Measurements from ENCODE around the gene SHC2. TPM values are rescaled to one million over a fixed set of nuclear protein-coding genes. Genes with fewer than 3 reads are reported as not detected.
"Not testable (repeated sequence)": the region's sequence is repeated elsewhere in the genome, so short reads cannot be mapped to it uniquely, and the experiment has no call there.

SHC2 gene
- total and polyA plus RNA-seq, 8 donors: 16.0 to 34.5 (median 20.2) TPM

- TF ChIP-seq, protein P1, sequence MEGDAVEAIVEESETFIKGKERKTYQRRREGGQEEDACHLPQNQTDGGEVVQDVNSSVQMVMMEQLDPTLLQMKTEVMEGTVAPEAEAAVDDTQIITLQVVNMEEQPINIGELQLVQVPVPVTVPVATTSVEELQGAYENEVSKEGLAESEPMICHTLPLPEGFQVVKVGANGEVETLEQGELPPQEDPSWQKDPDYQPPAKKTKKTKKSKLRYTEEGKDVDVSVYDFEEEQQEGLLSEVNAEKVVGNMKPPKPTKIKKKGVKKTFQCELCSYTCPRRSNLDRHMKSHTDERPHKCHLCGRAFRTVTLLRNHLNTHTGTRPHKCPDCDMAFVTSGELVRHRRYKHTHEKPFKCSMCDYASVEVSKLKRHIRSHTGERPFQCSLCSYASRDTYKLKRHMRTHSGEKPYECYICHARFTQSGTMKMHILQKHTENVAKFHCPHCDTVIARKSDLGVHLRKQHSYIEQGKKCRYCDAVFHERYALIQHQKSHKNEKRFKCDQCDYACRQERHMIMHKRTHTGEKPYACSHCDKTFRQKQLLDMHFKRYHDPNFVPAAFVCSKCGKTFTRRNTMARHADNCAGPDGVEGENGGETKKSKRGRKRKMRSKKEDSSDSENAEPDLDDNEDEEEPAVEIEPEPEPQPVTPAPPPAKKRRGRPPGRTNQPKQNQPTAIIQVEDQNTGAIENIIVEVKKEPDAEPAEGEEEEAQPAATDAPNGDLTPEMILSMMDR (IDR thresholded peaks at IDR 0.05): no peak
- H3K9me3 ChIP-seq: no peaks in the 10 kb centered on the region
- H3K4me3 ChIP-seq: no peak overlapping the region
- H3K4me1 ChIP-seq: peaks cover 0 to 15% of the 10 kb centered on the region in 2 donors
- H3K36me3 ChIP-seq: no peaks in the 10 kb centered on the region
- intact Hi-C loops (cut with DNase I): no loop called here
- H3K27me3 ChIP-seq: peaks cover 0 to 19% of the 10 kb centered on the region in 2 donors
- no peak overlapping the region for H3K27ac ChIP-seq
- DNase-seq (no peak), ATAC-seq (no peak)
These were observed 4.2 kb downstream of the SHC2 start for GRCh38 chr19:456547-457110.

DNA sequence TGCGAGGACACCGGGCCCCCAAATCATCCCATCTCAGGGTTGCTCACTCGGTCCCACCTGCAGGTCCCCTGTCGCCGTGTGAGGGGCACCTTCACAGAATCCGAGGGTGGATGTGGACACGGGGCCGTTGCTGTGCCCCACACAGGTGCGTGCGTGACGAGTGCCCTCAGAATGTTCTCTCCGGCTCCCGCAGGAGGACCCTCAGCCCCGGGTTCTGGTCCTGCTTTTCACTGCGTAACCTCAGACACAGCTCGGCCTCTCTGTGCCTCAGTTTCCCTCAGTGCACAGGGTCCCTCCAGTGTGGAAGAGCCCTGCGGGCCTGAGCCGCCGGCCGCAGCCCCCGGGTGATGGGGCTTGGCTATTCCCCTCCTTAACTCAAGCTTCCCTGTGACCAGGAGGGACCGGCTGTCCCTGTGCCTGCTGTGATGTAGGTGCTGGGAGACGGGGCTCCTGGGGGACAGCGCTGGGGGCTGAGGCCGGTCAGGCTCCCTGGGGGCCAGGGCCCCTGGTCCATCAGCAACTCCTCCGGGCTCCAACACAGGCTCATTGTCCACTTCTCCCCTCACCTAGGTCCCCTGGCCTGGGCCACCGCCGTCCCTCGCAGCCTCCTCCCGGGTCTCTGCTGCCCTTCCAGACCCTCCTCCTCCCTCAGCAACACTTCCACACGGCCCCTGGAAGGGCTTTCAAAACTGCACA lies 4.8 kb downstream of the SHC2 start:
- no peak for ATAC-seq
- TF ChIP-seq, protein P1 (IDR thresholded peaks at IDR 0.05): no peak

DNA sequence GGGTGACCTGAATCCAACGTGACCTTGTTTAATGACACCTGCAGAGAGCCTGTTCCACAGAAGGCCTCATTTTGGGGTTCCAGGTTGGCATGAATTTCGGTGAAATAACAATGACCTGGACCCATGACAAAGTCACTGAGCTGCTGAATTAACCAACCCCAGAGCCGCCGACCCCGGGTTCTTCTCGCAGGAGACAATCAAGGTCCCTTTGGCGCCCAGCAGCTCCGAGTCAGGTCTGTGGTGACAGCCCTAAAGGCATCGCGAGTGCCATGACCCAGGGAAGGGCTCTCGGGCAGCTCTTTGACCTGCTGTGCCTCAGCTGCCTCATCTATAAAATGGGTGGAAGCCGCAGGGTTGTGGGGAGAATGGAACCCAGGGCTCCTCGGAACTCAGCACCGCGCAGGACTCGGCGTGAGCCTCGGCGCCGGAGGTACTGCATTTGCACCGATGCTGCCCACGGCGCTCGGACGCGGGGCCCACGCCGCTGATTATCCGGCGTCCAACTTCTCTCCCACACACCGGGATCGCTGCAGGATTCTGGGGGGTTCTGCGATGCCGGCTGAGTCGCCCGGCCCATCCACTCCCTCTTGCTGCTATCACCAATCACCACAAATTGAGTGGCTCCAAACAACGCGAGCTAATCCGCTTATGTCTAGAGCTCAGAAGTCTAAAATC lies 5.7 kb downstream of the SHC2 start:
- intact Hi-C loops (cut with DNase I): no loop called here
- Histone ChIP-seq H3K27me3 (peaks cover 0 to 8% of the 10 kb centered on the region in 2 donors), H3K9me3 (peaks cover 0 to 14% of the 10 kb centered on the region in 2 donors), H3K36me3 (no peaks in the 10 kb centered on the region), H3K27ac (no peak overlapping the region), H3K4me1 (peaks cover 0 to 8% of the 10 kb centered on the region in 2 donors), H3K4me3 (no peak overlapping the region)
- peak in 1 of 4 donors; percentile 73 for DNase-seq
- no peak for ATAC-seq
- TF ChIP-seq, protein P1 (IDR thresholded peaks at IDR 0.05): no peak

More for the DNA sequence above, 4.8 kb downstream of the SHC2 start:
- intact Hi-C loops (cut with DNase I): no loop called here
- DNase-seq: peak in 1 of 4 donors; percentile 67
- Histone ChIP-seq H3K4me1 (peaks cover 0 to 9% of the 10 kb centered on the region in 2 donors), H3K4me3 (no peak overlapping the region), H3K27me3 (peaks cover 0 to 13% of the 10 kb centered on the region in 2 donors), H3K27ac (no peak overlapping the region), H3K9me3 (peaks cover 0 to 6% of the 10 kb centered on the region in 2 donors), H3K36me3 (no peaks in the 10 kb centered on the region)

- Histone ChIP-seq H3K4me1 (no peaks in the 10 kb centered on the region), H3K27ac (no peak overlapping the region), H3K4me3 (no peak overlapping the region), H3K27me3 (no peaks in the 10 kb centered on the region), H3K36me3 (no peaks in the 10 kb centered on the region), H3K9me3 (peaks cover 0 to 14% of the 10 kb centered on the region in 2 donors)
- TF ChIP-seq, protein P1 (IDR thresholded peaks at IDR 0.05): no peak
- DNase-seq: no peak
- no peak for ATAC-seq
- intact Hi-C loops (cut with DNase I): no loop called here
These were observed 7.2 kb downstream of the SHC2 start for GRCh38 chr19:453606-454005.

DNA sequence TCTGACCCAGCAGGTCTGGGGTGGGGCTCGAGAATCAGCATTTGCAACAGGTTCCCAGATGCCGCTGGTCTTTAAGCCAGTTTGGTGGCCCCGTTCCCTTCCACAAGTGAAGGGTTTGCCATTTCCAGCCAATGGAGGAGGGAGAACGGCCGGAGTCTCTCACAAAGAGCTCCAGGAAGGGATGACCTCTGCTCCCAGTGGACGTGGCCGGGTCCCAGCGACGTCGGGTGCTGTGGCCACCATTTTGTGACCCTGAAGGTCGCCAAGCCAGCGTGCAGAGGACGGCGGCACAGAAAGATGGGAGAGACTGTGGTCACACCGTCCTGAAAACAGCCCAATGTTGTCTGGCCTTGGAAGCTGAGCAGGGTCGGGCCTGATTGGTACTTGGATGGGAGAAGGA lies 8.0 kb downstream of the SHC2 start:
- intact Hi-C loops (cut with DNase I): no loop called here
- Histone ChIP-seq H3K4me1 (no peaks in the 10 kb centered on the region), H3K27me3 (peaks cover 0 to 4% of the 10 kb centered on the region in 2 donors), H3K9me3 (peaks cover 0 to 14% of the 10 kb centered on the region in 2 donors), H3K36me3 (no peaks in the 10 kb centered on the region), H3K4me3 (no peak overlapping the region), H3K27ac (no peak overlapping the region)
- DNase-seq (peak in 1 of 4 donors; percentile 65), ATAC-seq (no peak)
- TF ChIP-seq, protein P1 (IDR thresholded peaks at IDR 0.05): no peak

GRCh38 chr19:450912-451481 lies 9.8 kb downstream of the SHC2 start:
- intact Hi-C loops (cut with DNase I); H3K4me1 ChIP-seq; DNase-seq; H3K36me3 ChIP-seq; H3K27me3 ChIP-seq; H3K4me3 ChIP-seq; ATAC-seq; H3K27ac ChIP-seq: not testable (repeated sequence)
- H3K9me3 ChIP-seq: peaks cover 0 to 14% of the 10 kb centered on the region in 2 donors
